Activated CD8-positive, alpha-beta memory T cell treated with anti-CD3 and anti-CD28 coated beads for 36 hours (primary cell): ENCODE results near the gene PAF1. TPM values are rescaled to one million over a fixed set of nuclear protein-coding genes. Genes with fewer than 3 reads are reported as not detected.
"Not testable (repeated sequence)": the region's sequence is repeated elsewhere in the genome, so short reads cannot be mapped to it uniquely, and the experiment has no call there.

Experiments
- CTCF ChIA-PET: fragments of 350-600 bp; sonication (Branson Sonifier 250); formaldehyde crosslinking; loops from one replicate; lab custom pipeline; 2021; ENCODE audit warnings: antibody characterized with exemption; lab: Charles Lee
- POLR2A ChIA-PET: fragments of 350-600 bp; sonication (Branson Sonifier 250); formaldehyde crosslinking; loops from one replicate; lab custom pipeline; 2021; ENCODE audit warnings: antibody characterized with exemption; lab: Charles Lee
- total RNA-seq, 2 experiments: library from RNA; stranded (reverse); gene quantifications; one replicate each; pipeline ENCODE4 v1.2.3, GENCODE V29; 2021

The PAF1 gene
- total RNA-seq, 2 experiments from 2014 or later = 43.6 to 44.7 TPM

DNA sequence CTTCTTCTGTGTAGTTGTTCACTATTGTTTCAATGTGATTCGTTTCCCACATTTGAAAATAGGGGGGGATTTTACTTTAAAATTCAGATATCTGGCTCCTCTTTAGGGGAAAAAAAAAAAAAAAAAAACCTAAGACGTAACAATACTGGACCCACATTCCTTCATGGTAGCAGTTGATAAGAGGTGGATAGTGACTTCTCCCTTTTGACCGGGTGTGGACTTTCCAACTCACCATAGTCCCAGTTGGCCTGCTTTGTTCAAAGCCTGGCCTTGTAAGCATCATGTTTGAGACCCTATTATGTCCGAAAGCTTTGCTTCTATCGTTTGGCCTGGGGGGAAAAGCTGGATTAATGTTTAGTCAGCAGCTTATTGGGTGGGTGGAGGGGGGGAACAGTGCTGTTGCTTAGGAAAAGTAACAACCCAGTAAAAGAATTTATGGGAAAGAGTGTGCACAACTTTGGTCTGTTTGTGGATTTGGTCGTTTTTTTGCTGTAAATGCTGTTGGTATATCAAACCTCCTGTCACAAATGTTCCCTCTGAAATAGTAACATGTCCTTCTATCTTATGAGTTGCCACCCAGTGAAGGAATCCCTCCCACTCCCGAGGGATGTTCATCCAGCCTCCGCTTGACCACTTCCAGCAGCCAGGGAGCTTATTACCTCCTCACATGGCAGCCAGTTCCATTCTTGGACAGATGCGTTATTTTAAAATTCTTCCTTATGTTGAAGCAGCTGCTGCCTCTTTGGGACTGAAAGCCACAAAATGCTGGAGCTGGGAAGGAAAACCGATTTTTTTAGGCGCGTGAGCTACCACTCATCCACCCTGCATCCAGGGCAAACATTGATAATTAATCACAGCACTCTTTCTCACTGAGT lies 38.3 kb downstream of the PAF1 start:
- ChIA-PET CTCF (interaction anchor here (0.6 to 1.4 kb wide), 3 partner anchors 28 to 243 kb away, joined by 3 to 4 read pairs (median 3); no protein-coding TSS in a partner anchor), POLR2A (no interaction called here)

DNA sequence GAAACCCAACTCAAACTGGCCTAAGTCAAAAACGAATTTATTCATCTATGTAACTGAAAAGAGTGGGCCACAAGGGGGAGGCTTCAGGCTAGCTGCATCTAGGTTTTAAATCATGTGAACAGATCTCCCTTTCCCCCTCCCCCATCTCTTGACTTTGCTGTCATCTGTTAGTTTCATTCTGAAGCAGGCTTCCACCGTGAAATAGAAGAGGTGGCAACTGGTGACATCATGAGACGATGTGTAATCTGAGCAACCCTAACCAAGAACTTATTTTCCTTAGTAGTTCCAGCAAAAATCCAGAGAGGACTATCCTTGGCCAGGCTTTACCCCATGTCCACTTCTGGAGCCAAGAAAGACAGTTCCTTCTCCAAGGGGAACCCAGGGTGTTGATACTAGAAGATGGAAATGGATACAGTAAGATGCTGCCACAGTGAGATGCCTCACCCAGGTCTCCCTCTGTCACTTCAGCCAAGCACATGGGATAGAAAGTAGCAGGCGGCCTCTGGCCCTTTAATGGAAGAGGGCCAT lies 39.3 kb downstream of the PAF1 start:
- POLR2A ChIA-PET = interaction anchor here (0.7 to 1.0 kb wide), 3 partner anchors 9 to 47 kb away, joined by 3 read pairs; partner anchors contain the start of genes MED29, PAF1 and SAMD4B
- CTCF ChIA-PET = interaction anchor here (1.5 to 1.8 kb wide), 2 partner anchors 9 to 46 kb away, joined by 3 to 9 read pairs; partner anchors contain the start of gene SAMD4B

DNA sequence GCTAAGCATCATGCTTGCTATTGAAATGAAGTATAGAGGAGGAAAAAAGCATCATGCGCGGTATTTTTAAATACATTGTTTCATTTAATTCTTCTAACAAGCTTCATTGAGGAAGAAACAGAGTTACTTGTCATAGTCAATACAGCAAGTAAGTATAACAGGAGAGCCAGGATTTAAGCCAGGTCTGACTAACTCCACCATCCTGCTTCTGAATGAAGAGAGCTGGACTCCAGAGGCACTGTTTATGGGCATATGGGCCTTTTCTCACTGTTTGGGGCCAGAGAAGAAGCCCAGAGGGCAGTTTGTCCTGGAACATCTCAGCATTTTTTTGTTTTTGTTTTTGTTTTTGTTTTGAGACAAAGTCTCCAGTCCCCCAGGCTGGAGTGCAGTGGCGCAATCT lies 40.8 kb downstream of the PAF1 start:
- ChIA-PET CTCF (interaction anchor here (0.8 to 1.9 kb wide), 6 partner anchors 8 to 138 kb away, joined by 3 to 9 read pairs (median 4); partner anchors contain the start of genes MED29, PAF1, PLEKHG2 and SAMD4B), POLR2A (interaction anchor here (1.0 kb wide), 1 partner anchor 51 kb away, joined by 3 read pairs; no protein-coding TSS in a partner anchor)

DNA sequence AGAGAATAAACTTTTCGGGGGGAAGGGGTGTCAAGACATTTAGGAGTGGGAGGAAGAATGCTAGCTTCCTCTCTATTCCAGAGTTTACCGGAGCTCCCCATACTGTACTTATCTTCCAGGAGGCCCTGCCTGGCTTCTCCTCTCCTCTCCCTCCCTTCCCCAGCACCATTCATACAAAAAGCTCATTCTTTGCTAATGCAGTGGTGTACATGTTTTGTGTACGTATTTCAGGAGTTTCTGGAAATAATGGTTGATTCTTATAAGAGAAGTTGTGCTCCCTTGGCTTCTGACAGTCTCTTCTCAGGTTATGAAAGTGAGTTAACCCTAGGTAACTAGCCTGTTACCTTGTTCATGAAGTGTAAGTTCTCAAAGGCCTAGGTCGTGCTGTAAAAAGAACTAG lies 41.6 kb downstream of the PAF1 start:
- ChIA-PET POLR2A (no interaction called here), CTCF (interaction anchor here (1.9 kb wide), 1 partner anchor 62 kb away, joined by 8 read pairs; the partner anchor contains the start of gene PLEKHG2)

DNA sequence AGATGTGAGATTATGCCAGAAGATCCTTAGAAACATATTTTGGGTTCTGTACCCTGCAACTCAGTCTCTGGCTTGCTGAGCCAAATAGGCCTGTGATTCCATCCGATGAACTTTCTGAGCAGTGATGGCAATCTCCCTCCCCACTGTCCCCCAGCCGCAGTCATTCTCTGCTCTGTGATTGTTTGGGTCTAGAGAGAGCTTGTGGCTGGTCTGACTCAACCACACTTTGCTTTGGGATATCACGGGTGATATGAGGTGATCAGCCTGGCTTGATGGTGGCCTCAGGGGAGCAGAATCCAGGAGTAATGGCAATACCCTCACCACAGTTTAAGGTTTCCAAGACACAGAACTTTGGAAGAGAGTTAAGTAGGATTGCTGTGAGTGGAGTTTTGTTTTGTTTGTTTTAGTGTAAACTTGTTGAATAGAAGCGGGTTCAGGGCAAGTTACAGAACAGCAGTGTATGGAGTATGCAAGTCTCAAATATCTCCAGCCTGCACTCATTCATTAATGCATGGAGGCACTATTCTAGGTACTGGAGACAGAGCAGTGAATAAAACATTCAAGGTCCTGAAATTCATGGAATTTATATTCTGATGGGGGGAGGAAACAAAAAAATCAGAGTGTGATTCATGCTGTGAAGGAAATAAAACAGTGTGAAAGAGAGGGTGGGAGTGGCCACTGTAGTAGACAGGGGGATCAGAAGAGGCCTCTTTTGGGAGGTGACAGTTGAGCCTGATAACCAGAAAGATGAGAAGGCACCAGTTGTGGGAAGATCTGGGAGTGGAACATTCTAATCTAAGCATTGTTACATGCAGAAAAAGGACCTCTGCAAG lies 43.4 kb downstream of the PAF1 start:
- POLR2A ChIA-PET = no interaction called here
- CTCF ChIA-PET = interaction anchor here (0.6 to 1.7 kb wide), 4 partner anchors 13 to 225 kb away, joined by 3 to 4 read pairs (median 4); no protein-coding TSS in a partner anchor

DNA sequence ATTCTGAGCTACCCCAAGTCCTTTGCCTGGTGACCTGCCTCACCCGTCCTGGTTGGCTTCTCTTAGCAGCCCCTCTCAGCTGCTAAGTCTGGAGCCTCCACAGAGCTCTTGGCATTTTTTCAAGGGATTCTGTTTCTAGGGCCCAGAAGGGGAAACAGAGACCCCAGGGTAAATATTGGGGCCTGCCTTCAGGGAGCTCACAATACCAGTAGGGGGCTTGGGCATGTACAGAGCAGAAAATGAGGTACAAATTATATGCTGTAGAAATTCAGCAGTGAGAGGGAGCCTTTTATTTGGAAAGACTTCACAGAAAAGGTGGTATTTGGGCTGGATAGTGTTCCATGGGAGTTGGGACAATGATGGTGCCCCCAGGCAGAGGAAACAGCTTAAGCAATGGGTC lies 45.0 kb downstream of the PAF1 start:
- ChIA-PET POLR2A (no interaction called here), CTCF (interaction anchor here (0.8 to 1.7 kb wide), 3 partner anchors 18 to 55 kb away, joined by 3 to 4 read pairs (median 4); no protein-coding TSS in a partner anchor)

DNA sequence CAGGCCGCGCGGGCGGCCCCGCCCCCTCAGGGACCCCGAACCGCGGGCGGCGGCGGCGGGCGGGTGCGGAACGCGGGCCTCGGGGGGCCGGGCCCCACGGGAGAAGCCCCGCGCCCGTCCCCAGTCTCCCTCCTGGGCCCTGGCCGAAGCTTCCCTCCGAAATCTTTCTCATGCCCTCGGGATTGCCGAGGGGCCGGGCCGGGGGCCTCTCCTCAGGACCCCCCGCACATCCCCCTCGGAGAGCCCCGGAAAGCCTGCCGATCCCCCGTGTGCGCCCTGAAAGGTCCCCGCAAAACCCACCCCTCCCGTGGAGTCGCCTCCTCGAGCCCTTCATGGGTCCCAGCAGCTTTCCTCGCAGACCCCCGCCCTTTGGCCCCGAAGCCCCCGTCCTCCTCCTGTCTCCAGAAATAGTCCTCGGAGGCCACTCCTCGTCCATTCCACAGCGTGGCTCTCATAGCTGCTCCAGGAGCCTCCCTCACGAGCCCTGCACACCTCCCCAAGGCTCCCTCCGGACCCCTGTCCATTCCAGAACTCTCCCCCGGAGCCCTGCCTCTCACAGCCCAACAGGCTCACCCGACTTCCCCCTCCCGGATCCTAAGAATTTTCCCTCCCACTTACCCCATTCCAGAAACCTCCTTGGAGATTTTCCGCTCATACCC lies 48.1 kb downstream of the PAF1 start:
- POLR2A ChIA-PET = interaction anchor here (0.9 to 1.9 kb wide), 5 partner anchors 9 to 93 kb away, joined by 3 to 13 read pairs (median 3); partner anchors contain the start of genes MED29, PAF1 and RPS16
- CTCF ChIA-PET = interaction anchor here (0.6 to 1.7 kb wide), 5 partner anchors 8 to 1354 kb away, joined by 3 to 9 read pairs (median 5); partner anchors contain the start of gene PLEKHG2

DNA sequence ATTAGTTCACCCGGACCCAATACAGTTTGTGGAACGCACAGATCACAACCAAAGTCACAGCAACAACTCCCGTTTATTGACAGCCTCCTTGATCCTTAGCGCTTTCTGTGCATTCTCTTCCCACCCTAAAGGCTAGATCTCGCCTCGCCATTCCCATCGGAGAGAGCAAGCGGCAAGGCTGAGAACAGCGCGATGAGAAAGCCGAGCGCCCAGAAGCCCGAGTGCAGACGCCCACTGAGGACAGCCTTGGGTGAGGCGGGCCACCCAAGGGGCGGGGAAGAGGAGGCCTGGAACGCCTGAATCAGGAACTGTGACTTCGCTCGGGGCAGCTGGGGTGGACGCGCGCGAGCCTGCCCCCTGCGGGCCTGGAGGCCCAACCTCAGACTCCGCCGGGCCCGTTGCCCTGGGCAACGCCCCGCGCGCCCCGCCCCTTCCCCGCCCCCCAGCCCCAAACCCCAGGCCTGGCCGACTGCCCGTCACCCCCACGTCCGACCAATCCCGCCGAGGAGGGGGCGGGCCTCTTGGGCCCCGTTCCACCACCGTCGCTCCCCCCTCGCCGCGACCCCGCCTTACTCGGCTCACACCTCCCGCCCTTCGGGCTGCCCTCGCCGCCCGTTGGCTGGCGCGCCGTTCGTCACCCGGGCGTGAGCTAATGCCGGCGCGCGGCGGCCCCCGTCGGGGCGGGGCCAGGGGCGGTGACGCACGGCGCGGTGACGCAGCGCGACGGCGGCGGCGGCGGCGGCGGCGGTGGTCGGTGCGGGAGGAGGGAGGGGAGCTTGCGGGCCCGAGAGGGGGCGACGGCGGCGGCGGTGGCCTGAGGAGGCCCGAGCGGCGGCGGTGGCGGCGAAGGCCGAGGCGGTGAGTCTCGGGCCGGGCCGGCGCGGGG lies 48.9 kb downstream of the PAF1 start, which contains the start of gene SAMD4B:
Gene SAMD4B, plus strand, starts transcription at position 703 of the 886 bp plus-strand sequence. CDS start 14,473 bp downstream, outside the sequence.
- CTCF ChIA-PET = interaction anchor here (0.6 to 1.7 kb wide), 6 partner anchors 9 to 1353 kb away, joined by 3 to 9 read pairs (median 4); partner anchors contain the start of gene PLEKHG2
- POLR2A ChIA-PET = interaction anchor here (0.6 to 1.9 kb wide), 7 partner anchors 9 to 94 kb away, joined by 3 to 13 read pairs (median 3); partner anchors contain the start of genes MED29, PAF1 and RPS16

DNA sequence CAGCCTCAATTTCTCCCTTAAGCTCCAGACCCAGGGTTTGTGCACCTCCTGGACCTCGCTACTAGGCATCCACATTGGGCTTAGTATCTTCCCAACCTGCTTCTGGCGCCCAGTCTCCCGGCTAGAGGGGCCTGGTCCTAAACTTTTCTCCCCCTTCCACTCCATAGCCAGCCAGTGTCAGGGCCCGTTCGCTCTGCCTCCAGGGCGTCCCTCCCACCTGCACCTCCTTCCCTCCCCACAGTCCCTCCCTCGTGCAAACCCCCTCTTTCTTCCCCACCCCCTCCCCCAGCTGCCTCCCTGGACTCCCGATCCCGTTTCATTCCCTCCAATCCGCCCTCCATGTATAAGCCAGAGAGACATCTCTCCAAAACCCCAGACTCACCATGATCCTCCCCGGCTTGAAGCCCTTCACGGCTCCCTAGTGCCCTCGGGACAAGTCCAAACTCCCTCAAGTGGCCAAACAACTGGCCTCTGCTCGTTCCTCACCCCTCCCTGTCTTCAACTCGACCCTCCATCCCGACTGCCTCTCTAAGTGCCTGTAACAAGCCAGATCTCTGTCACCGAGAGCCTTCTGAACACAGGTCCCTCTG lies 49.7 kb downstream of the PAF1 start:
- ChIA-PET POLR2A (interaction anchor here (0.5 to 1.9 kb wide), 4 partner anchors 9 to 52 kb away, joined by 3 to 13 read pairs (median 8); partner anchors contain the start of genes MED29 and PAF1), CTCF (interaction anchor here (0.7 kb wide), 1 partner anchor 60 kb away, joined by 3 read pairs; no protein-coding TSS in a partner anchor)

DNA sequence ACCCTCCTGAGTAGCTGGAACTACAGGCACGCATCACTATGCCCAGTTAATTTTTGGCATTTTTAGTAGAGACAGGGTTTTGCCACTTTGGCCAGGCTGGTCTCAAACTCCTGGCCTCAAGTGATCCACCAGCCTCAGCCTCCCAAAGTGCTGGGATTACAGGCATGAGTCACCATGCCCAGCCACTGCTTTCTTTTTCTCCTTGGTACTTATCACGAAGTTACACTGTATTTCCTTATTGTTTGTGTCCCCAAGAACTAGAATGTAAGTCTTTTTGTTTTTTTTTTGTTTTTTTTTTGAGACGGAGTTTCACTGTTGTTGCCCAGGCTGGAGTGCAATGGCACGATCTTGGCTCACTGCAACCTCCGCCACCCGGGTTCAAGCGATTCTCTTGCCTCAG lies 50.8 kb downstream of the PAF1 start:
- POLR2A ChIA-PET, CTCF ChIA-PET: not testable (repeated sequence)

DNA sequence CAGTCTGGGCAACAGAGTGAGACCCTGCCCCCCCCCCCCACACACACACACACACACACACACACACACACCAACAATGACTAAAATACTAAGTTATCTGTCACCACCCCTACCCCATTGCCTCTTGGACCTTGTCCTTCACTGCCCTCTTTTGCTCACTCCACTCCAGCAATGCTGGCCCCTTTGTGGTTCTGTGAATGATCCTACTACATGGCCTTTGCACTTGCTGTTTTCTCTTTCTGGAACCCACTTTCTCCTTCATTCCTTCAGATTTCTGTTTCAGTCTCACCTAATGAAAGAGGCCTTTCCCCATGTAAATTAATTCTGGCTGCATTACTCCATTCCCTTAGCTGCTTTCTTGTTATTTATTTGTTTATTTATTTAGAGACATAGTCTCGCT lies 51.2 kb downstream of the PAF1 start:
- CTCF ChIA-PET = no interaction called here
- POLR2A ChIA-PET = no interaction called here

DNA sequence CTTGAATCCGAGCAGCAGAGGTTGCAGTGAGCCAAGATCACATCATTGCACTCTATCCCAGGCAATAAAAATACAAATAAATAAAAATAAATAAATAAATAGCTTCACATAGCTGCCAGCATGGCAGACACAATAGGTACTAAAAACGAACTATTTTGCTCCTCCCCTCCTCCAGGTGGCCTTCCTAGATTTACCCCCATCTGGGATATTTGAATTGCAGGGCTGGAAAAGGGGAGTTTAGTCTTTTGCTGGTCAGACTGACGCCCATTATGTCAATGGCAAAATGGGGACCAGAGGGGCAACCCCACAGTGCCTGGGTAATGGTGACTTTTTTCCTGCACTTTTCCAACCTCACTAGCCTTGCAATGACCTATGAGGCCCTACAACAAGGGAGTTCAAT lies 54.4 kb downstream of the PAF1 start:
- POLR2A ChIA-PET = interaction anchor here (0.5 to 2.4 kb wide), 2 partner anchors 14 to 99 kb away, joined by 6 to 7 read pairs; partner anchors contain the start of gene RPS16
- CTCF ChIA-PET = interaction anchor here (0.9 to 2.6 kb wide), 5 partner anchors 10 to 124 kb away, joined by 3 to 14 read pairs (median 4); no protein-coding TSS in a partner anchor
